ENCODE results near the gene NANS. TPM values are rescaled to one million over a fixed set of nuclear protein-coding genes. Genes with fewer than 3 reads are reported as not detected.

NANS gene
- total and polyA plus RNA-seq, 12 donors = 20.0 to 141 (median 30.9) TPM

GRCh38 chr9:98045234-98046179 lies 11.0 kb upstream of the NANS start:
- no peak for DNase-seq
- peaks cover 0 to 2% (median 0%) of the 10 kb centered on the region in 7 donors for H3K27me3 ChIP-seq
- TF ChIP-seq CTCF (IDR thresholded peaks at IDR 0.05) = peak in 1 of 9 donors; percentile 13
- H3K4me3 ChIP-seq = peak overlapping the region in 1 of 10 donors; percentile 42
- H3K36me3 ChIP-seq = no peaks in the 10 kb centered on the region
- no peak for ATAC-seq
- no peaks in the 10 kb centered on the region for H3K9me3 ChIP-seq
- WGBS, 2 donors = 68 to 73% methylated on average over 6 of the region's 6 CpGs
- intact Hi-C loops (cut with DNase I) = no loop called here
- H3K27ac ChIP-seq = peak overlapping the region in 1 of 10 donors; percentile 72
- peaks cover 0 to 17% (median 0%) of the 10 kb centered on the region in 9 donors for H3K4me1 ChIP-seq

GRCh38 chr9:98046180-98046543 lies 10.4 kb upstream of the NANS start:
- 96 to 97% methylated on average over 9 of the region's 9 CpGs for WGBS, 2 donors
- DNase-seq (no peak), ATAC-seq (no peak)
- intact Hi-C loops (cut with DNase I) = no loop called here
- Histone ChIP-seq H3K36me3 (no peaks in the 10 kb centered on the region), H3K9me3 (no peaks in the 10 kb centered on the region), H3K4me3 (peak overlapping the region in 1 of 10 donors; percentile 42), H3K27me3 (peaks cover 0 to 2% (median 0%) of the 10 kb centered on the region in 7 donors), H3K27ac (no peak overlapping the region), H3K4me1 (peaks cover 0 to 17% (median 0%) of the 10 kb centered on the region in 9 donors)
- no peak for TF ChIP-seq CTCF (IDR thresholded peaks at IDR 0.05)

- no peak for TF ChIP-seq CTCF (IDR thresholded peaks at IDR 0.05)
- intact Hi-C loops (cut with DNase I) = no loop called here
- Histone ChIP-seq H3K4me3 (no peak overlapping the region), H3K4me1 (peaks cover 0 to 17% (median 0%) of the 10 kb centered on the region in 9 donors), H3K9me3 (no peaks in the 10 kb centered on the region), H3K36me3 (no peaks in the 10 kb centered on the region), H3K27me3 (peaks cover 0 to under 1% (median 0%) of the 10 kb centered on the region in 7 donors), H3K27ac (no peak overlapping the region)
- no peak for ATAC-seq
- WGBS, 2 donors = 86 to 87% methylated on average over 5 of the region's 5 CpGs
- DNase-seq = no peak
Observed at GRCh38 chr9:98047002-98047401, 9.5 kb upstream of the NANS start.

DNA sequence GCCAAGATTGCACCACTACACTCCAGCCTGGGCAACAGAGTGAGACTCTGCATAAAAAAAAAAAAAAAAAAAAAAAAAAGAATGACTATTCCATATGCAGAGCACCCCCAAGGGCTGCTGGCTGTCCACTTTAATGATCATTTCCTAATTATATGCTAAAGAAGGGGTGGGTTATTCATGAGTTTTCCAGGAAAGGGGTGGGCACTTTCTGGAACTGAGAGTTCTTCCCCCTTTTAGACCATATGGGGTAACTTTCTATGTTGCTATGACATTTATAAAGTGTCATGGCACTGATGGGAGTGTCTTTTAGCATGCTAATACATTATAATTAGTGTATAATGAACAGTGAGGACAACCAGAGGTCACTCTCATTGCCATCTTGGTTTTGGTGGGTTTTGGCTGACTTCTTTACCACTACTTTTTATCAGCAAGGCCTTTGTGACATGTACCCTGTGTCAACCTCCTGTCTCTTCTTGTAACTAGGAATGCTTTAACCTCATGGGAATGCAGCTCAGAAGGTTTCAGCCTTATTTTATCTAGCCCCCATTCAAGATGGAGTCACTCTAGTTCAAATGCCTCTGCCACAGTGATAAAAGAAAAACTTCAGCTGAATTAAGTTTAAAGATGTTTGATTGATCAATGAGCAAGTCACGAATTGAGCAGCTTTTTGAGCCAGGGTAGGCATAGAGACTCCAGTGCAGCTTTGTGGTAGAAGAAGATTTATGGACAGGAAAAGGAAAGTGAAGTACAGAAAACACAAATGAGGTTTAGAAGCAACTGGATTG lies 7.1 kb upstream of the NANS start:
- Histone ChIP-seq H3K36me3 (no peaks in the 10 kb centered on the region), H3K27ac (no peak overlapping the region), H3K4me3 (no peak overlapping the region), H3K9me3 (no peaks in the 10 kb centered on the region), H3K27me3 (no peaks in the 10 kb centered on the region), H3K4me1 (peaks cover 0 to 17% (median 0%) of the 10 kb centered on the region in 9 donors)
- DNase-seq (no peak), ATAC-seq (no peak)
- intact Hi-C loops (cut with DNase I) = loop anchor here in 1 of 10 donors (10.0 kb wide), 1 partner anchor 205 kb away; the partner anchor contains the start of gene TBC1D2
- 74 to 86% methylated on average over 1 of the region's 1 CpG for WGBS, 2 donors
- no peak for TF ChIP-seq CTCF (IDR thresholded peaks at IDR 0.05)

Data from heart right ventricle (tissue), 16 donors.